Thymus (tissue), 11 donors: ENCODE data around the gene RXFP1. TPM values are rescaled to one million over a fixed set of nuclear protein-coding genes. Genes with fewer than 3 reads are reported as not detected.

Experiments used
- DNase-seq, 9 donors: peaks; one replicate each; pipeline ENCODE4 v3.0.0-alpha.2; 2013; ENCODE audit warnings: low spot score in 9 of 9, low read depth in 6 of 9, missing footprints in 1 of 9
- H3K27ac ChIP-seq, 2 donors: one replicate each; pipeline ENCODE4 v1.5.1; 2013; ENCODE audit warnings: control low read depth in 1 of 2, low read depth in 1 of 2, low read length in 1 of 2, mild to moderate bottlenecking in 1 of 2, moderate library complexity in 1 of 2
- H3K27me3 ChIP-seq, 2 donors: one replicate each; pipeline ENCODE4 v1.5.1; 2013; ENCODE audit warnings: low read length in 1 of 2; ENCODE audit not compliant: control insufficient read depth in 2 of 2, insufficient read depth in 1 of 2
- H3K36me3 ChIP-seq, 2 donors: one replicate each; pipeline ENCODE4 v1.5.1; 2013; ENCODE audit warnings: low read length in 1 of 2, mild to moderate bottlenecking in 1 of 2, moderate library complexity in 1 of 2; ENCODE audit not compliant: control insufficient read depth in 2 of 2, insufficient read depth in 2 of 2
- H3K4me1 ChIP-seq, 2 donors: one replicate each; pipeline ENCODE4 v1.5.1; 2013; ENCODE audit warnings: low read length in 2 of 2; ENCODE audit not compliant: control insufficient read depth in 2 of 2, insufficient read depth in 2 of 2
- H3K4me3 ChIP-seq, 2 donors: one replicate each; pipeline ENCODE4 v1.5.1; 2013; ENCODE audit warnings: low read length in 2 of 2, control low read depth in 1 of 2, mild to moderate bottlenecking in 1 of 2
- H3K9me3 ChIP-seq, 2 donors: one replicate each; pipeline ENCODE4 v1.5.1; 2013; ENCODE audit warnings: low read length in 1 of 2, mild to moderate bottlenecking in 1 of 2; ENCODE audit not compliant: control insufficient read depth in 2 of 2, insufficient read depth in 1 of 2
- WGBS: extraction: QIAGEN DNeasy Blood & Tissue Kit; methylation state at CpG from one replicate; pipeline ENCODE4 v1.1.7; 2013; 5-methylcytosine and 5-hydroxymethylcytosine counted together
- polyA plus RNA-seq: library from polyadenylated mRNA; stranded (reverse); fragments of 200-250 nt; gene quantifications from one replicate; pipeline ENCODE4 v1.2.3, GENCODE V29; 2013
- total RNA-seq: library from RNA; stranded (reverse); fragments of 120-200 nt; gene quantifications from one replicate; pipeline ENCODE4 v1.2.4, GENCODE V29; 2013
- donor health status: healthy.

RXFP1 gene
- total and polyA plus RNA-seq, 2 donors, result 0.02 to 0.05 TPM

GRCh38 chr4:158597879-158598596 lies 76.4 kb downstream of the RXFP1 start:
- no peaks in the 10 kb centered on the region for H3K36me3 ChIP-seq
- H3K27me3 ChIP-seq, result no peaks in the 10 kb centered on the region
- WGBS, result 94% methylated on average over 5 of the region's 5 CpGs
- H3K4me1 ChIP-seq, result no peaks in the 10 kb centered on the region
- H3K9me3 ChIP-seq, result no peaks in the 10 kb centered on the region
- H3K27ac ChIP-seq, result no peak overlapping the region
- no peak for DNase-seq
- H3K4me3 ChIP-seq, result no peak overlapping the region

- WGBS, result 56% methylated on average over 4 of the region's 4 CpGs
- Histone ChIP-seq H3K36me3 (no peaks in the 10 kb centered on the region), H3K27ac (no peak overlapping the region), H3K9me3 (no peaks in the 10 kb centered on the region), H3K4me1 (no peaks in the 10 kb centered on the region), H3K27me3 (no peaks in the 10 kb centered on the region), H3K4me3 (no peak overlapping the region)
- no peak for DNase-seq
Measured at GRCh38 chr4:158599150-158599549, 77.5 kb downstream of the RXFP1 start.

DNA sequence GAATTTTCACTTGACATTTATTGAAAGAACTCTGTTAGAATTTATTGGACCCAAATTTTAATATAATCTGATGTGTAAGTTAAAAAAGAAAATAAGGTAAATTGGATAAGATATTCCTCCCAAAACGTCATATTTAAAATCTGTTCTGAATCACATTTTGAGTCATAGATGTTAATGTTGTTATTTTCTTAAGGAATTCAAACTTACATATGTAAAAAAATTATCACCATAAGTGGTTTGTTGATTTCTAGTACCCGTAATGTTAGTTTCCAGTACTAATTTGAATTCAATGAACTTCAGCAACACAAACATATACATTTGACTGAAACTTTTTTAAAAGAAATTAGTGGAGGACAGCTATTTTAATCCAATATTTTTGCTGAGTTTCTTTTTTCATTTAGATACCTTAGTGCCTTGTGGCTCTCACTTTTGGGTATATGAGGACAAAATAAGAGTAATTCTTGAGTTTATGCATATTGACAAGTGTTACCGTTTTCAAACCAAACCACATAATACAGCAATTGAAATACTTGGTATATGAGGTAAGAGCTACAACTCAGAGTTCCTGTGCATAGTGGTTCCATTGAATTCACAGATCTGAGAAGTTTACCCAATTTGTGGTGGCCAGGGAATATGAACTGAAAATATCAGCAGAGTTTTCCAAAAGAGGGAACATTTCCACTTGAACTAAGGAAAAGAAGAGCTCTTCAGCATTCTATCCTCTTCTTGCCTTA lies 78.2 kb downstream of the RXFP1 start:
- Histone ChIP-seq H3K4me1 (no peaks in the 10 kb centered on the region), H3K4me3 (no peak overlapping the region), H3K9me3 (no peaks in the 10 kb centered on the region), H3K27me3 (no peaks in the 10 kb centered on the region), H3K36me3 (no peaks in the 10 kb centered on the region), H3K27ac (no peak overlapping the region)
- 94% methylated on average over 3 of the region's 3 CpGs for WGBS
- no peak for DNase-seq

DNA sequence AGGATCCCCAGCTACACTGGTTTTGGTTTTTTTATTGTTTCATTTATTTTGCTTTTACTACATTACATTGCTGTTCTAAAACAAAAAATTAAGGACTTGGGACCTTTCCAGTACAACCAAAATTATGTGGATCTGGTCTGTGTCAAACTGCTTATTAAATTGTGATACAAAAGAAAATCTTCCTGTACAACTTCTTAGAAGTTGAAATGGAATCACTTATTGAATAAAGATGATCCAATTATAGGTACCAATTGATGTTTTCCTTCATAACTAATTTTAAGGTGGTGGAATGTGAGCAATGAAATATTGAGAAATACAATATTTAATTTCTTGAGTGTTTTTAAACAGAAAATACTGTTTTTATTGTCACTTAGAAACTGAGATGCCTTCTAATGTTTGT lies 82.7 kb downstream of the RXFP1 start:
- Histone ChIP-seq H3K4me1 (no peaks in the 10 kb centered on the region), H3K27me3 (no peaks in the 10 kb centered on the region), H3K4me3 (no peak overlapping the region), H3K36me3 (no peaks in the 10 kb centered on the region), H3K27ac (no peak overlapping the region), H3K9me3 (no peaks in the 10 kb centered on the region)
- DNase-seq, result no peak

DNA sequence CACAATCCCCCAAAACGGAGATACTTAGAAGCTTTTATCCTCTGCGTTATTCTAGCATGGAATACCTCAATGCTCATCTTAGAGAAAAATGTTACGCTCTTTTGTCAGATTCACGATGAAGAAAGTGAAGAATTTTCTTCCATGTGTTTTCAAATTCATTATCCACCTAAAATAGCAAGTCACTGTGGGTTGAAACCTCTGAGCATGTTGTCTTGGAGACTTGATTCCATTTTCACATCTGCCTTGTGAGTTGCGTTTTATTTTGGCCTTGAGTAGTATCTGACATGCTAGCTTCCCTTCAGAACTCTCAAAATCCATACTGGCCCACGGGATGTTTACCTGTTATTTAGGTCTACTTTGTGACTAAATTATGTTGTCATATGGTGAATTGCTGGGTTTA lies 83.7 kb downstream of the RXFP1 start:
- Histone ChIP-seq H3K27ac (no peak overlapping the region), H3K27me3 (no peaks in the 10 kb centered on the region), H3K4me1 (no peaks in the 10 kb centered on the region), H3K4me3 (no peak overlapping the region), H3K36me3 (no peaks in the 10 kb centered on the region), H3K9me3 (no peaks in the 10 kb centered on the region)
- 58% methylated on average over 6 of the region's 6 CpGs for WGBS
- DNase-seq, result no peak

DNA sequence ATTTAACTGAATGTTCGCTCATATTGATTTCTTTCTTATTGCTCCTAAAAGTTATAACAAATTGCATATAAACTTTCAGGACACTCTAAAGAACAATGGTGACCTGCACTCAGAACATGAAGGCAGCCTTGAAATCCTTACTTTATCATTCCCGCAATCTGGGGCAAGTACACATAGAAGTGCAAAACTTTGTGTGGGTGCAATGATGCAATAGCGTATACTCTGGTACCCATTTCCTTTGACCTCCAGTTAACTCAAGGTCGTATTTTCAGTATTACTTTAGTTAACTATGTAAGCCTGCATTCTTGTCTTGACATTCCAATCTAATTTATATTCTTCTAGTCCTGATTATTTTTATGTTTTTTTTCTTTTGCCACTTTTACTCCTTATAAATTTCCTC lies 85.3 kb downstream of the RXFP1 start:
- WGBS, result 89% methylated on average over 4 of the region's 4 CpGs
- H3K4me1 ChIP-seq, result no peaks in the 10 kb centered on the region
- H3K36me3 ChIP-seq, result no peaks in the 10 kb centered on the region
- no peak for DNase-seq
- H3K9me3 ChIP-seq, result no peaks in the 10 kb centered on the region
- no peak overlapping the region for H3K4me3 ChIP-seq
- H3K27me3 ChIP-seq, result no peaks in the 10 kb centered on the region
- H3K27ac ChIP-seq, result no peak overlapping the region

DNA sequence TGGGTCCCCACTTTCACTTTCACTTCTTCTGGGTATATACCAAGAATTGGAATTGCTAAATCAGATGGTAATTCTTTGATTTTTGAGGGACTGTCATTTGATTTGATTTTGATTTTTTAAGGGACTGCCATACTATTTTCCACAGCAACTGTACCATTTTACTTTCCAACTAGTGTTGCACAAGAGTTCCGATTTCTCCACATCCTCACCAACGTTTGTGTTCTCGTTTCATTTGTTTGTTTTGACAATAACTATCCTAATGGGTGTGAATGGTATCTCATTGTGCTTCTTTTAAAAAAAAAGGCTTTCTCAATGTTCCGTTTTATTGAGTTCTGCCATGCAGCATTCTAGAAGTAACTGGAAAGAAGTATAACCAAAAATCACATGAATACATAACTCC lies 87.4 kb downstream of the RXFP1 start:
- no peaks in the 10 kb centered on the region for H3K4me1 ChIP-seq
- no peak for DNase-seq
- no peak overlapping the region for H3K27ac ChIP-seq
- H3K4me3 ChIP-seq, result no peak overlapping the region
- no peaks in the 10 kb centered on the region for H3K27me3 ChIP-seq
- no peaks in the 10 kb centered on the region for H3K36me3 ChIP-seq
- H3K9me3 ChIP-seq, result no peaks in the 10 kb centered on the region
- WGBS, result 98% methylated on average over 4 of the region's 4 CpGs

- H3K4me3 ChIP-seq, result no peak overlapping the region
- H3K9me3 ChIP-seq, result no peaks in the 10 kb centered on the region
- 96% methylated on average over 1 of the region's 1 CpG for WGBS
- H3K4me1 ChIP-seq, result no peaks in the 10 kb centered on the region
- no peak for DNase-seq
- H3K27ac ChIP-seq, result no peak overlapping the region
- H3K36me3 ChIP-seq, result no peaks in the 10 kb centered on the region
- no peaks in the 10 kb centered on the region for H3K27me3 ChIP-seq
Measured at GRCh38 chr4:158610790-158611189, 89.1 kb downstream of the RXFP1 start.

- DNase-seq, result no peak
- Histone ChIP-seq H3K4me1 (no peaks in the 10 kb centered on the region), H3K9me3 (no peaks in the 10 kb centered on the region), H3K4me3 (no peak overlapping the region), H3K27me3 (no peaks in the 10 kb centered on the region), H3K27ac (no peak overlapping the region), H3K36me3 (no peaks in the 10 kb centered on the region)
- WGBS, result 77% methylated on average over 1 of the region's 1 CpG
Measured at GRCh38 chr4:158613046-158613445, 91.4 kb downstream of the RXFP1 start.
